Osteocyte (in vitro differentiated cells): ENCODE results near the gene TTC23L. TPM values are rescaled to one million over a fixed set of nuclear protein-coding genes. Genes with fewer than 3 reads are reported as not detected.

Experiments
- DNase-seq: peaks from one replicate; pipeline ENCODE4 v3.0.0; 2021; ENCODE audit warnings: mixed read lengths; ENCODE audit not compliant: unreplicated experiment; ENCODE audit errors: extremely low spot score
- H3K27ac Mint-ChIP-seq: one replicate; pipeline ENCODE4 v1.8.0; 2021; ENCODE audit warnings: mild to moderate bottlenecking, mixed read lengths; ENCODE audit not compliant: unreplicated experiment
- H3K27me3 Mint-ChIP-seq: one replicate; pipeline ENCODE4 v1.8.0; 2021; ENCODE audit warnings: mixed read lengths; ENCODE audit not compliant: unreplicated experiment
- H3K36me3 Mint-ChIP-seq: one replicate; pipeline ENCODE4 v1.8.0; 2021; ENCODE audit warnings: mixed read lengths; ENCODE audit not compliant: unreplicated experiment
- H3K4me1 Mint-ChIP-seq: one replicate; pipeline ENCODE4 v1.8.0; 2021; ENCODE audit warnings: mixed read lengths; ENCODE audit not compliant: unreplicated experiment
- H3K4me3 Mint-ChIP-seq: one replicate; pipeline ENCODE4 v1.8.0; 2021; ENCODE audit warnings: mild to moderate bottlenecking, moderate library complexity, mixed read lengths; ENCODE audit not compliant: unreplicated experiment
- H3K9me3 Mint-ChIP-seq: one replicate; pipeline ENCODE4 v1.8.0; 2021; ENCODE audit warnings: mixed read lengths; ENCODE audit not compliant: unreplicated experiment
- CTCF ChIP-seq: fragments of 200-600 bp; sonication (generic); IDR thresholded peaks from 2 replicates; pipeline ENCODE4 v1.5.0; 2021; ENCODE audit warnings: antibody characterized with exemption, mild to moderate bottlenecking, moderate library complexity
- total RNA-seq: library from RNA; stranded (reverse); gene quantifications from 2 replicates; pipeline ENCODE4 v1.2.1, GENCODE V29; 2021

The TTC23L gene
- total RNA-seq, 1 donor from 2014 or later = 0.59 TPM

- Mint-ChIP-seq H3K27me3 (no peaks in the 10 kb centered on the region), H3K27ac (no peak overlapping the region), H3K4me3 (no peak overlapping the region), H3K4me1 (peaks cover 12% of the 10 kb centered on the region), H3K9me3 (no peaks in the 10 kb centered on the region), H3K36me3 (no peaks in the 10 kb centered on the region)
- TF ChIP-seq CTCF = no peak
- DNase-seq = no peak
Observed at GRCh38 chr5:34866989-34867471, 28.1 kb downstream of the TTC23L start.

- TF ChIP-seq CTCF = no peak
- Mint-ChIP-seq H3K4me3 (no peak overlapping the region), H3K27me3 (no peaks in the 10 kb centered on the region), H3K9me3 (no peaks in the 10 kb centered on the region), H3K4me1 (peaks cover 12% of the 10 kb centered on the region), H3K36me3 (no peaks in the 10 kb centered on the region), H3K27ac (no peak overlapping the region)
- no peak for DNase-seq
Observed at GRCh38 chr5:34867660-34868059, 28.7 kb downstream of the TTC23L start.

GRCh38 chr5:34868791-34869190, 29.8 kb downstream of the TTC23L start:
- no peaks in the 10 kb centered on the region for H3K36me3 Mint-ChIP-seq
- TF ChIP-seq CTCF = no peak
- H3K4me3 Mint-ChIP-seq = no peak overlapping the region
- DNase-seq = no peak
- no peaks in the 10 kb centered on the region for H3K9me3 Mint-ChIP-seq
- no peaks in the 10 kb centered on the region for H3K27me3 Mint-ChIP-seq
- H3K27ac Mint-ChIP-seq = no peak overlapping the region
- H3K4me1 Mint-ChIP-seq = peaks cover 8% of the 10 kb centered on the region

GRCh38 chr5:34869256-34869655, 30.3 kb downstream of the TTC23L start:
- Mint-ChIP-seq H3K4me3 (no peak overlapping the region), H3K4me1 (peaks cover 7% of the 10 kb centered on the region), H3K9me3 (no peaks in the 10 kb centered on the region), H3K36me3 (no peaks in the 10 kb centered on the region), H3K27ac (no peak overlapping the region), H3K27me3 (no peaks in the 10 kb centered on the region)
- no peak for TF ChIP-seq CTCF
- DNase-seq = no peak

- H3K36me3 Mint-ChIP-seq = no peaks in the 10 kb centered on the region
- H3K27me3 Mint-ChIP-seq = no peaks in the 10 kb centered on the region
- no peak overlapping the region for H3K27ac Mint-ChIP-seq
- no peak overlapping the region for H3K4me3 Mint-ChIP-seq
- no peak for TF ChIP-seq CTCF
- peaks cover 5% of the 10 kb centered on the region for H3K9me3 Mint-ChIP-seq
- peaks cover 7% of the 10 kb centered on the region for H3K4me1 Mint-ChIP-seq
- DNase-seq = no peak
Observed at GRCh38 chr5:34870382-34870781, 31.4 kb downstream of the TTC23L start.
